Stimulated activated CD4-positive, alpha-beta T cell treated with anti-CD3 and anti-CD28 coated beads, Interleukin-15, amount 100 ng/mL, for 48 hours (primary cell): ENCODE data around the gene CD86.

ENCODE experiments used
- DNase-seq, 2 donors: peaks; one replicate each; pipeline ENCODE4 v3.0.0-alpha.2; 2020; ENCODE audit warnings: low read depth in 2 of 2

The CD86 gene

GRCh38 chr3:122060040-122060698, 5.0 kb downstream of the CD86 start:
- DNase-seq, result no peak

- DNase-seq, result no peak
Measured at GRCh38 chr3:122063908-122064307, 8.7 kb downstream of the CD86 start.

GRCh38 chr3:122064326-122064725, 9.2 kb downstream of the CD86 start:
- DNase-seq, result no peak

GRCh38 chr3:122066331-122067213, 11.4 kb downstream of the CD86 start:
- DNase-seq, result no peak

- no peak for DNase-seq
Measured at GRCh38 chr3:122067214-122067550, 12.0 kb downstream of the CD86 start.

GRCh38 chr3:122067588-122068240, 12.6 kb downstream of the CD86 start:
- no peak for DNase-seq

GRCh38 chr3:122074621-122075265, 19.6 kb downstream of the CD86 start:
- no peak for DNase-seq

- DNase-seq, result no peak
Measured at GRCh38 chr3:122076491-122077292, 21.5 kb downstream of the CD86 start.

- DNase-seq, result no peak
Measured at GRCh38 chr3:122077293-122078234, 22.4 kb downstream of the CD86 start.

- DNase-seq, result no peak
Measured at GRCh38 chr3:122078235-122078935, 23.2 kb downstream of the CD86 start.

- no peak for DNase-seq
Measured at GRCh38 chr3:122079524-122080206, 24.5 kb downstream of the CD86 start.

GRCh38 chr3:122080207-122080587, 25.0 kb downstream of the CD86 start:
- DNase-seq, result no peak

GRCh38 chr3:122081543-122082247, 26.5 kb downstream of the CD86 start:
- DNase-seq, result no peak

GRCh38 chr3:122082357-122082756, 27.2 kb downstream of the CD86 start:
- no peak for DNase-seq

- DNase-seq, result no peak
Measured at GRCh38 chr3:122084799-122085198, 29.6 kb downstream of the CD86 start.

- DNase-seq, result no peak
Measured at GRCh38 chr3:122085673-122086072, 30.5 kb downstream of the CD86 start.

- no peak for DNase-seq
Measured at GRCh38 chr3:122088531-122088930, 33.4 kb downstream of the CD86 start.

GRCh38 chr3:122091602-122092295, 36.6 kb downstream of the CD86 start:
- no peak for DNase-seq
